Measurements from ENCODE around the gene GABBR2.

GABBR2 gene

DNA sequence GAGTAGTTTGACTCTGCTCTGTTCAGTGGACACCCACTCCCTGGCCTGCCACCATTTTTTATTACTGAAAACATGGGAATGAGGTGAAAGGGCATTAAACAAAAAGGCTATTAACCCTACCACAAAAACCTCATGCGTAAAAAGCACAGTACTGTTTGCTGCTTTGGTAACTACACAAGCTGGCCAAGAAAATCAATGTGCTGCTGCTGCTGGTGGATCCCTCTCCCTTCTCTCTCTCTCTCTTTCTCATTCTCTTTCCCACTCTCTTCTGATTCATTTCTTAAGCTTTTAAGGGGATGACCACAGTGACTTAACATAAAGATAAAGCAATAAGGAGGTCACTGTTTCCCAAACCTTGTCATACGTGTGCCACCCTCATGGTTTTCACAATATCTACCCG lies 270.1 kb downstream of the GABBR2 start:
- H3K9me3 ChIP-seq (ENCODE audit: severe bottlenecking), result no peaks in the 10 kb centered on the region
- H3K27ac ChIP-seq (ENCODE audit: poor library complexity, severe bottlenecking), result no peak overlapping the region
- DNase-seq (ENCODE audit: low spot score) (no peak), ATAC-seq (ENCODE audit: low read depth) (no peak)
- H3K36me3 ChIP-seq (ENCODE audit: low read depth), result no peaks in the 10 kb centered on the region
- TF ChIP-seq, protein P1, sequence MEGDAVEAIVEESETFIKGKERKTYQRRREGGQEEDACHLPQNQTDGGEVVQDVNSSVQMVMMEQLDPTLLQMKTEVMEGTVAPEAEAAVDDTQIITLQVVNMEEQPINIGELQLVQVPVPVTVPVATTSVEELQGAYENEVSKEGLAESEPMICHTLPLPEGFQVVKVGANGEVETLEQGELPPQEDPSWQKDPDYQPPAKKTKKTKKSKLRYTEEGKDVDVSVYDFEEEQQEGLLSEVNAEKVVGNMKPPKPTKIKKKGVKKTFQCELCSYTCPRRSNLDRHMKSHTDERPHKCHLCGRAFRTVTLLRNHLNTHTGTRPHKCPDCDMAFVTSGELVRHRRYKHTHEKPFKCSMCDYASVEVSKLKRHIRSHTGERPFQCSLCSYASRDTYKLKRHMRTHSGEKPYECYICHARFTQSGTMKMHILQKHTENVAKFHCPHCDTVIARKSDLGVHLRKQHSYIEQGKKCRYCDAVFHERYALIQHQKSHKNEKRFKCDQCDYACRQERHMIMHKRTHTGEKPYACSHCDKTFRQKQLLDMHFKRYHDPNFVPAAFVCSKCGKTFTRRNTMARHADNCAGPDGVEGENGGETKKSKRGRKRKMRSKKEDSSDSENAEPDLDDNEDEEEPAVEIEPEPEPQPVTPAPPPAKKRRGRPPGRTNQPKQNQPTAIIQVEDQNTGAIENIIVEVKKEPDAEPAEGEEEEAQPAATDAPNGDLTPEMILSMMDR (IDR thresholded peaks at IDR 0.05; ENCODE audit: poor library complexity, severe bottlenecking), result no peak
- peaks cover 3% of the 10 kb centered on the region for H3K27me3 ChIP-seq (ENCODE audit: insufficient read depth, poor library complexity, severe bottlenecking)
- H3K4me1 ChIP-seq (ENCODE audit: insufficient read depth, poor library complexity, severe bottlenecking), result no peaks in the 10 kb centered on the region
- H3K4me3 ChIP-seq (ENCODE audit: severe bottlenecking), result no peak overlapping the region

DNA sequence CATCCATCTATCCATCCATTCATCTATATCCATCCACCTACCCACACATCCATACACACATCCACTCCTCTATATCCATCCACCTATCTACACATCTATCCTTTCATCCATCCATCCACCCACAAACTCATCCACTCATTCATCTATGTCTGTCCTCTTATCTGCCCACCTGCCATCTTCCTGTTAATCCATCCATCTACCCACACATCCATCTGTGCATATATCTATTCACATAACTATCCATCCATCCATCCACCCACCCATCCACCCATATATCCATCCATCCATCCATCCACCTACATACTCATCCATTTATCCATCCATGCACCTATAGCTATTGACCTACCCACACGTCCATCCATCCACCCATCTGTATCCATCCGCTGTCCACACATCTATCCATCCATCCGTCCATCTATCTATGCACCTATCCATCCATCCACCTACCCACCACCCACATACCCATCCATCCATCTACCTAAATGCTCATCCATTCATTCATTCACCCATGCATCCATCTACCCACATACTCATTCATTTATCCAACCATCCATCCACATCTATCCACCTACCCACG lies 271.2 kb downstream of the GABBR2 start:
- Histone ChIP-seq H3K27me3 (ENCODE audit: insufficient read depth, poor library complexity, severe bottlenecking) (peaks cover 3% of the 10 kb centered on the region), H3K4me1 (ENCODE audit: insufficient read depth, poor library complexity, severe bottlenecking) (no peaks in the 10 kb centered on the region), H3K36me3 (ENCODE audit: low read depth) (no peaks in the 10 kb centered on the region), H3K27ac (ENCODE audit: poor library complexity, severe bottlenecking) (no peak overlapping the region), H3K9me3 (ENCODE audit: severe bottlenecking) (no peaks in the 10 kb centered on the region), H3K4me3 (ENCODE audit: severe bottlenecking) (no peak overlapping the region)
- TF ChIP-seq, protein P1 (IDR thresholded peaks at IDR 0.05; ENCODE audit: poor library complexity, severe bottlenecking), result no peak
- no peak for DNase-seq (ENCODE audit: low spot score)
- no peak for ATAC-seq (ENCODE audit: low read depth)

DNA sequence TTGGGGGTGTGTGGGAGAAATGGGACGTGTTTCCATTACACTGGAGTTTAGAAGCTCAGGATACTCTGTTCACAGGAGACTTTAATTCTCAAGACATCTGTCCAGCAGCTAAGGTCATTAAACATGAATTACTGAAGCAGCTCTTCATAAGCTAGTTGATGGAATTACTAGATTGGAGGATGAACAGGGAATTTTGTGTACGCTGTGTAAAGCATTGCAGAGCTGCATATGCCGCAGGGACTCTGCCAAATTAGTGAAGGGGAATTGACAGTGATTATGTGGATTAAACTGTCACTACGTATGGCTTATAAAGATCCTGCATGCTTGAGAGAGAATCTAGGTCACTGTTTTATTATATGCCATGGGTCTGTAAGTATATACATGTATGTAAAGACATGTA lies 275.8 kb downstream of the GABBR2 start:
- TF ChIP-seq, protein P1 (IDR thresholded peaks at IDR 0.05; ENCODE audit: poor library complexity, severe bottlenecking), result no peak
- Histone ChIP-seq H3K27ac (ENCODE audit: poor library complexity, severe bottlenecking) (no peak overlapping the region), H3K4me1 (ENCODE audit: insufficient read depth, poor library complexity, severe bottlenecking) (no peaks in the 10 kb centered on the region), H3K9me3 (ENCODE audit: severe bottlenecking) (no peaks in the 10 kb centered on the region), H3K27me3 (ENCODE audit: insufficient read depth, poor library complexity, severe bottlenecking) (no peaks in the 10 kb centered on the region), H3K36me3 (ENCODE audit: low read depth) (no peaks in the 10 kb centered on the region), H3K4me3 (ENCODE audit: severe bottlenecking) (no peak overlapping the region)
- DNase-seq (ENCODE audit: low spot score) (no peak), ATAC-seq (ENCODE audit: low read depth) (no peak)

DNA sequence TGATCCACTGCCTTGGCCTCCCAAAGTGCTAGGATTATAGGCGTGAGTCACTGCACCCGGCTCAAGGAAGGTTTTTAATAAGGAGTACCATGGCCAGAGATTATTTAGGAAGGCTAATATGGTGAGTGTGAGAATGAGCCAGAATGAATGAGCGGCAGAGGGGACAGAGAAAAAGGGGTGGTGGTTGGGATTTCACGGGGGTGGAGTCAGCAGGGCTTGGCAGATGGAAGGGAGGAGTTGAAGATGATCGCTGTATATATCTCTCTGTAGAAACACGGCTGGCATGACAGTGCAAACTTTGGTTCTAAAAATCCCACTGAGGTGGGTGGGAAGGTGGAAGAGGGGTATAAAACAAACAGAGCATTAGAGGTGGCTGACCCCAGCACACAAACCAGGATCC lies 276.6 kb downstream of the GABBR2 start:
- no peak for DNase-seq (ENCODE audit: low spot score)
- no peak overlapping the region for H3K4me3 ChIP-seq (ENCODE audit: severe bottlenecking)
- H3K9me3 ChIP-seq (ENCODE audit: severe bottlenecking), result no peaks in the 10 kb centered on the region
- no peak overlapping the region for H3K27ac ChIP-seq (ENCODE audit: poor library complexity, severe bottlenecking)
- TF ChIP-seq, protein P1 (IDR thresholded peaks at IDR 0.05; ENCODE audit: poor library complexity, severe bottlenecking), result no peak
- H3K27me3 ChIP-seq (ENCODE audit: insufficient read depth, poor library complexity, severe bottlenecking), result no peaks in the 10 kb centered on the region
- ATAC-seq (ENCODE audit: low read depth), result no peak
- no peaks in the 10 kb centered on the region for H3K4me1 ChIP-seq (ENCODE audit: insufficient read depth, poor library complexity, severe bottlenecking)
- no peaks in the 10 kb centered on the region for H3K36me3 ChIP-seq (ENCODE audit: low read depth)

DNA sequence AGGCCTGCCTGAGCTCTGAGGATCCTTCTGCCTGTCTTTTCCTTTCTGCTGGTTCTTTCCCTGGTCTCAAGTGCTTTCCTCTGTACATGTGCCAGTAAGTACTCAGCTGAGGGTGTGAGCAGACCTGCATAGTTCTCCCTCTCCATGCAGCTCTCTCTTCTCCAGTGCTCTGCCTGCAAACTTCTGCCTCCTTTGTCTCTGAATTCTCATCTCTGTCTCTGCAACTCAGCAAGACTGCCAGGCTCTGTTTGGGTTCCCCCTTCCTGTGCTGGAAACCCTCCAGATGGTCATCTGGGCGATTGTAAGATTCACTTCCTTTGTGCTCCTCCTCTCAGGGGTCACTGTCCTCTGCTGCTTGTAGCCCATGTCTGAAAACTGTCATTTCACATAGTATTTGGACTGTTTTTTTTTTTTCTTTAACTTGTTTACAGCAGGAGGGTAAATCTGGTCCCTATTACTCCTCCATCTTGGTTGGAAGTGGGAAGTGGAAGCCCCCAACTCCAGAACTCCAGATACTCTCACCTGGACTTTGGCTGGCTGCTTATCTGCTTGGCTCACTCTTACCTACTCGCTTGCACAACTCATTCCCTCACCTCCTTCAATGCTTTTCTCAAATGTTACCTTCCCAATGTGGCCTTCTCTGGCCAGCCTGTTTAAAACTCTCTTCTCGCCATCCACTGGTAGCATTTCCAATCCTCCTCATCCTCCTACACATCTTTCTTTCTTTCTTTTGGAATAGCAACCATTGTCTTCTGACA lies 278.0 kb downstream of the GABBR2 start:
- Histone ChIP-seq H3K27ac (ENCODE audit: poor library complexity, severe bottlenecking) (no peak overlapping the region), H3K36me3 (ENCODE audit: low read depth) (no peaks in the 10 kb centered on the region), H3K27me3 (ENCODE audit: insufficient read depth, poor library complexity, severe bottlenecking) (no peaks in the 10 kb centered on the region), H3K4me1 (ENCODE audit: insufficient read depth, poor library complexity, severe bottlenecking) (no peaks in the 10 kb centered on the region), H3K4me3 (ENCODE audit: severe bottlenecking) (no peak overlapping the region), H3K9me3 (ENCODE audit: severe bottlenecking) (no peaks in the 10 kb centered on the region)
- DNase-seq (ENCODE audit: low spot score) (no peak), ATAC-seq (ENCODE audit: low read depth) (no peak)
- TF ChIP-seq, protein P1 (IDR thresholded peaks at IDR 0.05; ENCODE audit: poor library complexity, severe bottlenecking), result no peak
